H1 (cell line): ENCODE data around the gene JAM2. TPM values are rescaled to one million over a fixed set of nuclear protein-coding genes. Genes with fewer than 3 reads are reported as not detected.

Source experiments
- CTCF ChIA-PET: fragments of 300-600 bp; sonication (Branson Sonifier 250); formaldehyde crosslinking; loops from one replicate; lab custom pipeline; 2021; ENCODE audit not compliant: partially characterized antibody; lab: Charles Lee
- POLR2A ChIA-PET: fragments of 300-600 bp; sonication (Branson Sonifier 250); formaldehyde crosslinking; loops from one replicate; lab custom pipeline; 2021; ENCODE audit warnings: inconsistent platforms; ENCODE audit not compliant: partially characterized antibody; lab: Charles Lee
- DNase-seq, 2 experiments: peaks; one replicate each; pipeline versions ENCODE4 v3.0.0 to v3.0.0-alpha.2; 2010 to 2022; ENCODE audit warnings: low spot score in 2 of 2, low read depth in 1 of 2, mixed read lengths in 1 of 2
- FAIRE-seq: peaks from 2 replicates; lab custom pipeline; 2011; peaks lifted over from hg19 to GRCh38; lab: Jason Lieb, UNC
- H2AFZ ChIP-seq: 2 replicates; pipeline ENCODE4 v1.8.1; 2012; ENCODE audit warnings: low read length, inconsistent platforms
- H2AK5ac ChIP-seq: 2 replicates; pipeline ENCODE4 v1.6.1; 2013; ENCODE audit warnings: low read depth, low read length
- H2BK120ac ChIP-seq: replicated peaks from 2 replicates; pipeline ENCODE3; 2013; ENCODE audit warnings: low read depth, low read length, inconsistent platforms
- H2BK12ac ChIP-seq: 2 replicates; pipeline ENCODE4 v1.6.1; 2013; ENCODE audit warnings: low read depth, low read length
- H2BK15ac ChIP-seq: 2 replicates; pipeline ENCODE4 v1.6.1; 2013; ENCODE audit warnings: low read length
- H2BK20ac ChIP-seq: 2 replicates; pipeline ENCODE4 v1.6.1; 2013; ENCODE audit warnings: low read length
- H2BK5ac ChIP-seq: 2 replicates; pipeline ENCODE4 v1.6.1; 2013; ENCODE audit warnings: low read depth, low read length
- H3K14ac ChIP-seq: 2 replicates; pipeline ENCODE4 v1.6.1; 2013; ENCODE audit warnings: inconsistent platforms; ENCODE audit not compliant: insufficient read length
- H3K18ac ChIP-seq: 2 replicates; pipeline ENCODE4 v1.6.1; 2013; ENCODE audit warnings: low read length; ENCODE audit errors: extremely low read depth
- H3K23ac ChIP-seq: 2 replicates; pipeline ENCODE4 v1.6.1; 2013; ENCODE audit warnings: inconsistent platforms; ENCODE audit not compliant: insufficient read length
- H3K23me2 ChIP-seq: 2 replicates; pipeline ENCODE4 v1.6.1; 2013; ENCODE audit warnings: low read depth, low read length
- H3K27ac ChIP-seq: 2 replicates; pipeline ENCODE4 v1.6.1; 2011; ENCODE audit warnings: low read depth, low read length, inconsistent platforms
- H3K27me3 ChIP-seq, 4 experiments: replicated peaks in 1 of 4; 1 replicate in 1 of 4; 2 replicates in 3 of 4; pipeline versions ENCODE4 v1.6.1 to v1.8.1; 2011 to 2013; ENCODE audit warnings: low read length in 3 of 4, mild to moderate bottlenecking in 3 of 4, inconsistent platforms in 2 of 4, mixed read lengths in 2 of 4, moderate library complexity in 1 of 4; ENCODE audit not compliant: control insufficient read depth in 3 of 4, insufficient read depth in 3 of 4; ENCODE audit errors: extremely low read depth in 1 of 4
- H3K36me3 ChIP-seq, 4 experiments: 2 replicates each; pipeline versions ENCODE4 v1.6.1 to v1.8.1; 2011 to 2013; ENCODE audit warnings: mild to moderate bottlenecking in 4 of 4, low read length in 3 of 4, moderate library complexity in 2 of 4, control low read depth in 1 of 4, inconsistent platforms in 1 of 4; ENCODE audit not compliant: insufficient read depth in 4 of 4, control insufficient read depth in 2 of 4
- H3K4ac ChIP-seq: replicated peaks from 2 replicates; pipeline ENCODE3; 2013; ENCODE audit warnings: low read length, low read depth, mixed read lengths, inconsistent platforms; ENCODE audit not compliant: insufficient read length
- H3K4me1 ChIP-seq, 4 experiments: replicated peaks in 1 of 4; 1 replicate in 1 of 4; 2 replicates in 3 of 4; pipeline versions ENCODE4 v1.6.1 to v1.8.1; 2011 to 2013; ENCODE audit warnings: low read length in 3 of 4, inconsistent platforms in 2 of 4, mixed read lengths in 1 of 4; ENCODE audit not compliant: insufficient read depth in 4 of 4, control insufficient read depth in 3 of 4
- H3K4me2 ChIP-seq, 2 experiments: 2 replicates each; pipeline versions ENCODE4 v1.6.1 to v1.8.1; 2011 to 2013; ENCODE audit warnings: low read depth in 2 of 2, low read length in 2 of 2, control low read depth in 1 of 2, inconsistent platforms in 1 of 2, mild to moderate bottlenecking in 1 of 2; ENCODE audit not compliant: insufficient read depth in 1 of 2
- H3K4me3 ChIP-seq, 4 experiments: fragments of 200-600, 300-600 bp in 1 of 4; sonication (generic), shearing (Covaris generic), sonication (Bioruptor Twin) in 1 of 4; 2 replicates each; pipeline versions ENCODE4 v1.5.1 to v1.8.1; 2011 to 2016; ENCODE audit warnings: low read length in 4 of 4, low read depth in 3 of 4, control low read depth in 2 of 4, inconsistent platforms in 2 of 4, mild to moderate bottlenecking in 2 of 4, mixed read lengths in 1 of 4, moderate library complexity in 1 of 4; ENCODE audit not compliant: insufficient read depth in 2 of 4; ENCODE audit errors: extremely low read depth in 1 of 4
- H3K56ac ChIP-seq: replicated peaks from 2 replicates; pipeline ENCODE3; 2013; ENCODE audit warnings: low read depth, mild to moderate bottlenecking, mixed read lengths, low read length, inconsistent platforms; ENCODE audit not compliant: insufficient read length
- H3K79me1 ChIP-seq: 2 replicates; pipeline ENCODE4 v1.6.1; 2013; ENCODE audit warnings: low read depth, low read length, control low read depth
- H3K79me2 ChIP-seq, 2 experiments: 2 replicates each; pipeline versions ENCODE4 v1.6.1 to v1.8.1; 2012 to 2013; ENCODE audit warnings: low read length in 2 of 2, mild to moderate bottlenecking in 2 of 2, inconsistent platforms in 1 of 2; ENCODE audit not compliant: insufficient read depth in 2 of 2, control insufficient read depth in 1 of 2
- H3K9ac ChIP-seq, 4 experiments: replicated peaks in 1 of 4; 1 replicate in 1 of 4; 2 replicates in 3 of 4; pipeline versions ENCODE4 v1.6.1 to v1.8.1; 2011 to 2013; ENCODE audit warnings: low read depth in 3 of 4, low read length in 3 of 4, control low read depth in 2 of 4, mild to moderate bottlenecking in 2 of 4, moderate library complexity in 2 of 4, inconsistent platforms in 1 of 4; ENCODE audit errors: extremely low read depth in 1 of 4
- H3K9me3 ChIP-seq, 2 experiments: 2 replicates each; pipeline versions ENCODE4 v1.6.1 to v1.8.1; 2012 to 2013; ENCODE audit warnings: mild to moderate bottlenecking in 2 of 2, moderate library complexity in 2 of 2, control low read depth in 1 of 2, inconsistent platforms in 1 of 2, low read depth in 1 of 2, low read length in 1 of 2, mixed read lengths in 1 of 2; ENCODE audit not compliant: insufficient read depth in 2 of 2
- H4K20me1 ChIP-seq, 2 experiments: replicated peaks in 1 of 2; 2 replicates each; pipeline versions ENCODE3 to v1.8.1; 2011 to 2013; ENCODE audit warnings: inconsistent platforms in 2 of 2, low read length in 2 of 2, mild to moderate bottlenecking in 1 of 2; ENCODE audit not compliant: insufficient read depth in 2 of 2, control insufficient read depth in 1 of 2
- H4K5ac ChIP-seq: 2 replicates; pipeline ENCODE4 v1.6.1; 2013; ENCODE audit warnings: low read length, low read depth, mixed read lengths, inconsistent platforms; ENCODE audit not compliant: insufficient read length
- H4K8ac ChIP-seq: 2 replicates; pipeline ENCODE4 v1.8.0; 2013; ENCODE audit warnings: mild to moderate bottlenecking, moderate library complexity, low read length, inconsistent platforms; ENCODE audit not compliant: insufficient read depth; ENCODE audit errors: extremely low read depth
- H4K91ac ChIP-seq: replicated peaks from 2 replicates; pipeline ENCODE3; 2013; ENCODE audit warnings: low read length, mixed read lengths, inconsistent platforms; ENCODE audit not compliant: insufficient read length
- CEBPB ChIP-seq: IDR thresholded peaks from 2 replicates; pipeline ENCODE4 v1.6.1; 2012; ENCODE audit warnings: low read depth, low read length
- GTF2F1 ChIP-seq: IDR thresholded peaks from 2 replicates; pipeline ENCODE4 v1.6.1; 2012; ENCODE audit warnings: low read depth, low read length, improper control_type of control experiment, borderline replicate concordance
- RNF2 ChIP-seq: fragments of 200-900, 300-1000 bp; sonication (generic); IDR thresholded peaks from 2 replicates; pipeline ENCODE4 v1.7.1; 2016; ENCODE audit warnings: borderline replicate concordance, low read depth, mild to moderate bottlenecking, antibody characterized with exemption, low read length; ENCODE audit not compliant: poor library complexity, severe bottlenecking; ENCODE audit errors: missing control alignments
- WGBS, 2 experiments: shearing (Covaris generic) in 1 of 2; methylation state at CpG; one replicate each; pipeline versions ENCODE4 v1.1.6 to v1.1.7; 2013 to 2015; ENCODE audit warnings: low lambda C conversion rate in 2 of 2, mixed read lengths in 2 of 2, inconsistent platforms in 1 of 2, low coverage in 1 of 2, missing lambda C conversion rate in 1 of 2; ENCODE audit not compliant: insufficient replicate concordance in 2 of 2, insufficient coverage in 1 of 2, insufficient read length in 1 of 2; ENCODE audit errors: extremely low coverage in 1 of 2, missing lambda C conversion rate in 1 of 2; 5-methylcytosine and 5-hydroxymethylcytosine counted together
- polyA plus RNA-seq, 7 experiments: library from polyadenylated mRNA; depleted of rRNA in 3 of 7; stranded (reverse) in 5 of 7; unstranded in 2 of 7; fragments of >200 nt in 5 of 7; fragments of 200-250 nt in 2 of 7; gene quantifications; 1 replicate in 5 of 7; 2 replicates in 1 of 7; 4 replicates in 1 of 7; pipeline versions ENCODE4 v1.2.1 to v1.2.3, GENCODE V29; 2011 to 2013; ENCODE audit warnings: missing spikeins in 2 of 7, mixed read lengths in 2 of 7
- total RNA-seq: library from RNA; stranded (reverse); fragmentation: NEBNext Ultra II Directional; extraction: Animal tissue kit (Norgen Biotek cat#: 25700); gene quantifications from 2 replicates; pipeline ENCODE4 v1.2.1, GENCODE V29; 2021
- TF ChIP-seq, protein P1 (sequence below): IDR thresholded peaks from 2 replicates; pipeline ENCODE4 v1.6.1; 2012; ENCODE audit warnings: inconsistent platforms
- TF ChIP-seq, protein P2 (sequence below): IDR thresholded peaks from 2 replicates; pipeline ENCODE4 v1.6.1; 2011; ENCODE audit warnings: low read length, improper control_type of control experiment

Gene JAM2
- total and polyA plus RNA-seq, 2 of the 8 experiments (the other 6 are each of a cell fraction or from before 2014, with no cell fraction given) = 4.9 to 9.5 TPM

DNA sequence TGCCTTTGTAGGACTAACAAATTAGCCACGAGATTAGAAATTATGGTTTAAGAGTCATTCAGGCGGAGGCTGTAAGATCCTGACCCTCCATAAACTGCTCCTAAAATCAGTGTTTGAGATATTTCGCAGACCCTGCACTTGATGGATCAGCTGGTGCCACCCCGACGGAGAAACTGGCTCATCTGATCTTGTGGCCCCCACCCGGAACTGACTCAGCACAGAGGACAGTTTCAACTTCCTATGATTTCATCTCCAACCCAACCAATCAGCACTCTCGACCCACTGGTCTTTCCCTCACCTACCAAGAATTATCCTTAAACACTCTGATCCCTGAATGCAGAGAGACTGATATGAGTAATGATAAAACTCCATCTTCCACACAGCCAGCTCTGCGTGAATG, 3.7 kb upstream of the JAM2 start:
- Histone ChIP-seq H2BK15ac (no peak overlapping the region), H2AFZ (no peak overlapping the region), H4K20me1 (no peaks in the 10 kb centered on the region), H3K27ac (no peak overlapping the region), H3K9ac (no peak overlapping the region), H3K4me1 (peaks cover 0 to 3% (median under 1%) of the 10 kb centered on the region in 4 experiments; a peak in 3 of 7 replicates), H4K5ac (no peak overlapping the region), H3K36me3 (no peaks in the 10 kb centered on the region), H3K18ac (no peak overlapping the region), H2BK12ac (no peak overlapping the region), H3K4me3 (no peak overlapping the region), H3K79me1 (no peaks in the 10 kb centered on the region), H2BK5ac (no peak overlapping the region), H2AK5ac (no peak overlapping the region), H2BK120ac (no peak overlapping the region), H2BK20ac (no peak overlapping the region), H3K27me3 (peaks cover 0 to 3% (median under 1%) of the 10 kb centered on the region in 4 experiments; a peak in 3 of 7 replicates), H3K4me2 (no peak overlapping the region), H3K14ac (no peak overlapping the region), H3K4ac (no peak overlapping the region), H3K79me2 (no peaks in the 10 kb centered on the region), H3K23ac (no peak overlapping the region)
- no peak for FAIRE-seq
- DNase-seq = no peak
- CTCF ChIA-PET = interaction anchor here (1.5 kb wide), 1 partner anchor 27 kb away, joined by 6 read pairs; no protein-coding TSS in a partner anchor
- POLR2A ChIA-PET = no interaction called here
- 78% methylated on average over 8 of the region's 8 CpGs; no CpG with 5 or more reads in 1 of the 2 experiments for WGBS, 2 experiments
- no peak for TF ChIP-seq RNF2
- TF ChIP-seq, protein P1, sequence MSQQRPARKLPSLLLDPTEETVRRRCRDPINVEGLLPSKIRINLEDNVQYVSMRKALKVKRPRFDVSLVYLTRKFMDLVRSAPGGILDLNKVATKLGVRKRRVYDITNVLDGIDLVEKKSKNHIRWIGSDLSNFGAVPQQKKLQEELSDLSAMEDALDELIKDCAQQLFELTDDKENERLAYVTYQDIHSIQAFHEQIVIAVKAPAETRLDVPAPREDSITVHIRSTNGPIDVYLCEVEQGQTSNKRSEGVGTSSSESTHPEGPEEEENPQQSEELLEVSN = no peak
- no peak for TF ChIP-seq GTF2F1
- TF ChIP-seq, protein P2, sequence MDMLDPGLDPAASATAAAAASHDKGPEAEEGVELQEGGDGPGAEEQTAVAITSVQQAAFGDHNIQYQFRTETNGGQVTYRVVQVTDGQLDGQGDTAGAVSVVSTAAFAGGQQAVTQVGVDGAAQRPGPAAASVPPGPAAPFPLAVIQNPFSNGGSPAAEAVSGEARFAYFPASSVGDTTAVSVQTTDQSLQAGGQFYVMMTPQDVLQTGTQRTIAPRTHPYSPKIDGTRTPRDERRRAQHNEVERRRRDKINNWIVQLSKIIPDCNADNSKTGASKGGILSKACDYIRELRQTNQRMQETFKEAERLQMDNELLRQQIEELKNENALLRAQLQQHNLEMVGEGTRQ = no peak
- no peak for TF ChIP-seq CEBPB
- TF ChIP-seq, all 59 proteins: peak for 0
- H4K91ac ChIP-seq = no peak overlapping the region
- no peak overlapping the region for H4K8ac ChIP-seq
- no peak overlapping the region for H3K56ac ChIP-seq
- no peaks in the 10 kb centered on the region for H3K9me3 ChIP-seq
- peaks cover 8% of the 10 kb centered on the region for H3K23me2 ChIP-seq
